ENCODE data around the gene ZNF487.
A peak's percentile ranks its signal among the peaks of the same experiment; 100 is the strongest.
"Not testable (repeated sequence)": the region's sequence is repeated elsewhere in the genome, so short reads cannot be mapped to it uniquely, and the experiment has no call there.

The ZNF487 gene

DNA sequence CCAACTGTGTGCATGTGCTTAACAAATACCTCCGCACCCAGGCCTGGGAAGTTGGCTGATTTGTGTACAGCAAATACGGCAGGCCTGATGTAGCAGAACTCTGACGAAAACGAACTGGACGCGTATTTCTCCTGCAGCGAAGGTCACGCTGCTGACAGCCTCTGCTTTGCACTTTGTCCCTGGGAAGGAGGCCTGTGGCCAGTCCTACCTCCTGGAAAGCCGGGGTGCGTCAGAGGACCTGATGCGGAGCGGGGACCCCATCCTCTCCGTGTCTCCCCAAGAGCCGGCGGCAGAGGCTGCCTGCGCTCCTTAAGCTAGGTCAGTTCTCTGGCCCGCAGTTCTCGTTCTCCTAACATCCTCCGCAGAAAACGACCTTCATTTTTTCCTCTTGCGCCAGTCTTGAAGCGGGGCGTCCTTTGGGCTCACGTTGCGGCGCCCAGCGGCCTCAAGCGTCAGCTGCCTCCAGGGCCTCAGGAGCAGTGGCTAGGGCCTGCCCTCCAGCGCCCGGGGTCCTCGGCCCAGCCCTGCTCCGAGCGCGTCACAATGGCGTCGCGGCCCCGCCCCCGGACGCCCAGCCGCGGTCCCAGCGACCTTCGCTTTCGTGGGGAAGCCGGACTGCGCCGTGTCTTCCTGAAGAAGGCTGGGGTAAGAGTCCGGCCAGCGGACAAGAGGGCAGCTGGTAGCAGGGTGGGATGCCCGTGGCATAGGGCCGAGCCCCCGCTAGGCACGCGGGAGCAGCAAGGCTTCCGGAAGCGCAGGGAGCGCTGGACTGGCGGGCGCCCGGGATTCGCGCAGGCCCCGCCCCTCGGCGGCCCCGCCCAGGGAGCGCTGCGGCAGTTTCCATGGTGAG lies at the start of gene ZNF487:
Gene ZNF487, plus strand, starts transcription at position 821 of the 850 bp plus-strand sequence. CDS start 38,703 bp downstream, outside the sequence.
- in situ Hi-C loops (cut with HindIII; ENCODE audit: low pct_unique_long_range_greater_than_20kb, low sequenced_read_pairs): no loop called here
- TF ChIP-seq JUND (IDR thresholded peaks at IDR 0.05; ENCODE audit: low read depth): no peak
- DNase-seq (ENCODE audit: low read depth in 1 of 2, low spot score in 1 of 2): peak; percentile 92 to 95

DNA sequence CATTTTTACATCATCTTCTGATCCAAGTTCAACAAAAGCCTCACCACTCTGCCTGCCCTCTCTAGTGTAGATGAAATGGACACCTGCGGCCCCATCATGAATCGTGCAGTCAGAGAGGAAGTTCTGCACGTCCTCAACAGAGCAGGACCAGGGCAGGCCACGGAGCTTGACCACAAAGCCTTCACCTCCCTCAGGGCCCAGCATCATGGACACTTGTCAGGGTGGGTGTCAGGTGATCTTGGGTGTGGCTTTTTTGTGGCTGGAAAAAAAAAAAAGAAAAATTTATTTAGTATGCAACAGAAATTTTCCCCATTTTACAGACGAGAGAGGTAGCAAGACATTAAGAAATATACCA lies 49.3 kb upstream of the ZNF487 start:
- DNase-seq (ENCODE audit: low read depth in 1 of 2, low spot score in 1 of 2): no peak
- in situ Hi-C loops (cut with HindIII; ENCODE audit: low pct_unique_long_range_greater_than_20kb, low sequenced_read_pairs): no loop called here
- TF ChIP-seq JUND (IDR thresholded peaks at IDR 0.05; ENCODE audit: low read depth): no peak

DNA sequence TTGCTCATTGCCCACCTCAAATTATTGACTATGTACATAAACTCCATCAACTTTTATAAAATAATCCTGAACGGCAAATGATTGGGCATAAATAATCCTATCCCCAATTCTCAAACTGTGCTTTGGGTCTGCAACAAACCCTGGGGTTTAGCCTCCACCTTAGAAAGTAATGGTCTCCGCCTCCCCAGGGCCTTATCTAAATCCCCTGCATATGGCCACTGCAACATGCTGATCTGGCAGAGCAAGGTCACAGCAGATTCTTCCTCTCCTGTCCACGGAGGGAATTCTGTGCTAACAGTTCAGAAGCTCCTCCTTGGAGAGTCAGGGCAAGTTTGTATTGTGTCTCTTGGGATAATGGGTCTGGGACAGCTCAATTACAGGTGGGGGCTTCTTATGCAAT lies 47.0 kb upstream of the ZNF487 start:
- no peak for TF ChIP-seq JUND (IDR thresholded peaks at IDR 0.05; ENCODE audit: low read depth)
- DNase-seq (ENCODE audit: low read depth in 1 of 2, low spot score in 1 of 2): no peak
- in situ Hi-C loops (cut with HindIII; ENCODE audit: low pct_unique_long_range_greater_than_20kb, low sequenced_read_pairs): no loop called here

DNA sequence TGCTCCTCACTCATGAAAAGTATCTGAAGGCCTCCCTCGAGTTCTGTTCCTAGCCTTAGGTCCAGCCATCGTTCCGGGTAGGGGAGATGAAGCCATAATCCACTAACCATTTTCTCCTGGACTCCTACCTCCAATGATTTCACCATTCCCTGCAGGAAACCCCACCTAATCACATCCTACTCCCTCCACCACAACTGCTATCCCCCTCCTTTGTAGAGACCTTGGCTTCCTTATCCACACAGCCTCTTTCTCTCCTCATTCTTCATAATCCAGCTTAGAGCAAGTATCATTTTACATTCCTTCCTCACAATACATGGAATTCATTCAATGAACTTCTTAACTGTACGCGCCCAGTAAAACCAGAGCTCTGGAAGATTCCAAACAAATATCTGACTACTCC lies 46.6 kb upstream of the ZNF487 start:
- no peak for DNase-seq (ENCODE audit: low read depth in 1 of 2, low spot score in 1 of 2)
- in situ Hi-C loops (cut with HindIII; ENCODE audit: low pct_unique_long_range_greater_than_20kb, low sequenced_read_pairs): no loop called here

DNA sequence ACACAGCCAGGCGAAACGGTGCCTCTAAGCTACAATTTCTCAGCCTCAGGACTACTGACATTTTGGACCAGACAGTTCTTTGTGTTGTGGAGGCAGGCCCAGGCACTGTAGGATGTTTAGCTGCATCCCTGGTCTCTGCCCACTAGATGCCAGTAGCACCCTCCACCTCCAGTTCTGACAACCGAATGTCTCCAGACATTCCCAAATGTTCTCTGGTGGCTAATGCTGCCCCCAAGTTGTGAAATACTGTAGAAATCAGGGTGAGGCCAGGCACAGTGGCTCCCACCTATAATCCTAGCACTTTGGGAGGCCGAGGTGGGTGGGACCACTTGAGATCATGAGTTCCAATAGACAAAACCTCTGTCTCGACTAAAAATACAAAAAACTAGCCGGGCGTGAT lies 46.2 kb upstream of the ZNF487 start:
- in situ Hi-C loops (cut with HindIII; ENCODE audit: low pct_unique_long_range_greater_than_20kb, low sequenced_read_pairs): no loop called here
- peak in 1 of 2 experiments; percentile 81 for DNase-seq (ENCODE audit: low read depth in 1 of 2, low spot score in 1 of 2)

More for the DNA sequence above, 46.6 kb upstream of the ZNF487 start:
- TF ChIP-seq JUND (IDR thresholded peaks at IDR 0.05; ENCODE audit: low read depth): no peak

DNA sequence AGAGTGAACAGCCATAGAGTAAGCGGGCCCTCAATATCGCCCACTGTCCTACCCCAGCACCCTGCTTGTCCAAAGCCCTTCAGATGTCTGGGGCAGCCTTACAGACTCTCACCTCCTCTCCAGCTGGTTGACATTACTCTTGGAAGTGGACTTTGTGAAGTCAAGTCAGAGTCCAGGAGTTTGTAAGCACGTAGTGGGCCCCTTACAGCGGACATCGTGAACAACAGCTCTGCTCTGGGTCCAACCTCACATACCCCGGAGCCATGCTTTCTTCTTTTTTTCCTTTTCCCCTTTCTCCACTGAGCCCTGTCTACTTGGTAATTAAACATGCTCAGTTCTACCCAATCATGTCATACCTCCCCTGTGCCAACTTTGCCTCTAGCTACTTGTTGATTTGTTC lies 45.4 kb upstream of the ZNF487 start:
- no peak for TF ChIP-seq JUND (IDR thresholded peaks at IDR 0.05; ENCODE audit: low read depth)
- in situ Hi-C loops (cut with HindIII; ENCODE audit: low pct_unique_long_range_greater_than_20kb, low sequenced_read_pairs): no loop called here
- DNase-seq (ENCODE audit: low read depth in 1 of 2, low spot score in 1 of 2): no peak

More for the DNA sequence above, 46.2 kb upstream of the ZNF487 start:
- no peak for TF ChIP-seq JUND (IDR thresholded peaks at IDR 0.05; ENCODE audit: low read depth)

DNA sequence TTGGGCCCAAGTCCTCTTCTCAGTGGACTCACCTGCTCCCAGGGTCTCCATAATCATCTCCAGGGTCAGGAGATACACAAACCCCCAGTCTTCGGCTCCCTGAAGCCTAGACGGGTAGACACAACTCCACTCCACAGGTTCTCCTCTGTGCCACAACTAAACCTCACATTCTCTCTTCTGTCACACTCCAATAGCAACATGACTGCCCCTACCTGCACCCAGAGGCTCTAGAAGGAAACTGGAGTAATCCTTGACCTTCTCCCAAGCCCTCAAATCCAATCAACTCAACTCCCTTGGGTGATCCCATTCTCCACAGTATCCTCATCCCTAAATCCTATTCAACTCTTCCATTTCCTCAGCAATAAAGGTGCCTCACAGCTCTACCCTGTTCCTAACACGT lies 44.2 kb upstream of the ZNF487 start:
- in situ Hi-C loops (cut with HindIII; ENCODE audit: low pct_unique_long_range_greater_than_20kb, low sequenced_read_pairs): no loop called here
- TF ChIP-seq JUND (IDR thresholded peaks at IDR 0.05; ENCODE audit: low read depth): no peak
- DNase-seq (ENCODE audit: low read depth in 1 of 2, low spot score in 1 of 2): no peak

DNA sequence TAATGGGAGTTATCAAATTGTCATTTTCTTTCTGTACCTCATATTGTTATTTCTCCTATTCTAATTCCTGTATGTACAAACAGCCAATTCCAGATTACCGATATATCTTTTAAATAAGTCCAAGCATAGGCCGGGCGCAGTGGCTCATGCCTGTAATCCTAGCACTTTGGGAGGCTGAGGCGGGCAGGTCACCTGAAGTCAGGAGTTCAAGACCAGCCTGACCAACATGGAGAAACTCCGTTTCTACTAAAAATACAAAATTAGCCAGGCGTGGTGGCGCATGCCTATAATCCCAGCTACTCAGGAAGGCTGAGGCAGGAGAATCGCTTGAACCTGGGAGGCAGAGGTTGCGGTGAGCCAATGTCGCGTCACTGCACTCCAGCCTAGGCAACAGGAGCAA lies 43.7 kb upstream of the ZNF487 start:
- in situ Hi-C loops (cut with HindIII; ENCODE audit: low pct_unique_long_range_greater_than_20kb, low sequenced_read_pairs); DNase-seq (ENCODE audit: low read depth in 1 of 2, low spot score in 1 of 2): not testable (repeated sequence)

DNA sequence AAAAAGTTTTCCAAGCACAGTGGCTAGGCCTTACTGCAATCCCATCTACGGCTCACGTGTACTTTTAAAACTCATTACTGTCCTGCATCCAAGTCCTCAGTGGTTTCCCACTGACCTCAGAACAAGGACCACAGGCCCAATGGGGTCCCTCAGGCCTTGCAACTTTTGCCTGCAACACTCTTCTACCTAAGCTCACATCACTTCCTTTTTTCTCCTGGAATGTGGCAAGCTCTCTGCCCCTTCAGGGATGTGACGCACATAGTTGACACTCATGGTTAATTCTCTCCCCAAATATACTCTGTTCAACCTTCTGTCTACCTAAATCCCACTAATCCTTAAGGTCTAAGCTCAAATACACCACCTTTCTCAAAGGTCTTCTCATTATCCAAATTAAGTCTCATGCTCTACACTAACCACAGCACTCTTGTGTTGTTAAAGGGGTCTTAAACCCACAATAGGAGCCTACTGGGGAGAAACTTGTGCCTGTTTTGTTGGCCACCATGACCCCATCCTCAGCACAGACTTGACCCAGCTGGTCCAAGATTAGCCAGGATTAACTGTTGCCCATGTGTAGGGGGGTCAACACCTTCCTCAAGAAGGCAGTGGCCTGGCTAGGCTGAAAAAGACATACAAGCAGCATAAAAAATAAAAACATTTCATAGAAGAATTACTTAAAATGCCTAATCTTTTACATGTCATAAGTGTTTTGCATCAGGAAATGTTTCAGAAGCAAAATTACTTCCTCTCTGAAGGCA lies 43.1 kb upstream of the ZNF487 start:
- no peak for DNase-seq (ENCODE audit: low read depth in 1 of 2, low spot score in 1 of 2)
- TF ChIP-seq JUND (IDR thresholded peaks at IDR 0.05; ENCODE audit: low read depth): no peak
- in situ Hi-C loops (cut with HindIII; ENCODE audit: low pct_unique_long_range_greater_than_20kb, low sequenced_read_pairs): no loop called here

DNA sequence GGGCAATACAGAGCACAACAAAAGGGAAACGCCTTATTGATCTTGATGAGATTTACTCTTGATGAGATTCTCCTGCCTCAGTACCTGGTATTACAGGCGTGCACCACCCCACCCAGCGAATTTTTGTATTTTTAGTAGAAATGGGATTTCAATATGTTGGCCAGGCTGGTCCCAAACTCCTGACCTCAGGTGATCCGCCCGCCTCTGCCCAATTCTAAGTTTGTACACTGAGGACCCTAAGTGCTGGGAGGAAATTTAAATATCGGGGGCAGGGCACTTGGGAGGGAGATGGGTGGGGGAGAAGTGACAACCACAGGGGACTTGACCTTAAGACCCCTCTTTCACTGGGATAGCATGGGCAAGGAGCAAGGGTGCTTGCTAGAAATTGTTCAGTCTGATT lies 42.0 kb upstream of the ZNF487 start:
- no peak for TF ChIP-seq JUND (IDR thresholded peaks at IDR 0.05; ENCODE audit: low read depth)
- no peak for DNase-seq (ENCODE audit: low read depth in 1 of 2, low spot score in 1 of 2)
- in situ Hi-C loops (cut with HindIII; ENCODE audit: low pct_unique_long_range_greater_than_20kb, low sequenced_read_pairs): no loop called here

DNA sequence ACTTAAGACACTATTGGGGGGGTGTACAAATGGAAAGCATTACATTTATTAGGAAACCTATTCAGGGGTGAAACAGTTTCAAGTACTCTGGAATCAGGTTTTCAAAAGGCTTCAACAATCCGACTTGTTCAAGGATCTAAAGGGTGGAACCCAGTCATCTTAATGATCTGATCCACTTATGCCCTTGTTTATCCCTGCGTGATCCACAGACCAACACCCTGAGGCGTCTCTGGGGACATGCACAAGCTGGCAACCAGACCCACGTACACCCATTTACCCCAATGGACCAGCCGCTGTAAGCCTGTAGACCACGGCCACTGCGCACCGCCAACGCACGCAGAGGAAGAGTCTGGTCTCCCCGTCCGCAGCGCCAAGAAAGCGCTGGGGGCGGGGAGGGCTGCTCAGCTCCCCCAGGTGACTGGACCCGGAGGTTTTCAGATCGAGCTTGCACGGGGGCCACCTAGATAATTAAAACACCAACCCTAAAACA lies 41.3 kb upstream of the ZNF487 start:
- TF ChIP-seq JUND (IDR thresholded peaks at IDR 0.05; ENCODE audit: low read depth): no peak
- in situ Hi-C loops (cut with HindIII; ENCODE audit: low pct_unique_long_range_greater_than_20kb, low sequenced_read_pairs): no loop called here
- peak in 1 of 2 experiments; percentile 49 for DNase-seq (ENCODE audit: low read depth in 1 of 2, low spot score in 1 of 2)

DNA sequence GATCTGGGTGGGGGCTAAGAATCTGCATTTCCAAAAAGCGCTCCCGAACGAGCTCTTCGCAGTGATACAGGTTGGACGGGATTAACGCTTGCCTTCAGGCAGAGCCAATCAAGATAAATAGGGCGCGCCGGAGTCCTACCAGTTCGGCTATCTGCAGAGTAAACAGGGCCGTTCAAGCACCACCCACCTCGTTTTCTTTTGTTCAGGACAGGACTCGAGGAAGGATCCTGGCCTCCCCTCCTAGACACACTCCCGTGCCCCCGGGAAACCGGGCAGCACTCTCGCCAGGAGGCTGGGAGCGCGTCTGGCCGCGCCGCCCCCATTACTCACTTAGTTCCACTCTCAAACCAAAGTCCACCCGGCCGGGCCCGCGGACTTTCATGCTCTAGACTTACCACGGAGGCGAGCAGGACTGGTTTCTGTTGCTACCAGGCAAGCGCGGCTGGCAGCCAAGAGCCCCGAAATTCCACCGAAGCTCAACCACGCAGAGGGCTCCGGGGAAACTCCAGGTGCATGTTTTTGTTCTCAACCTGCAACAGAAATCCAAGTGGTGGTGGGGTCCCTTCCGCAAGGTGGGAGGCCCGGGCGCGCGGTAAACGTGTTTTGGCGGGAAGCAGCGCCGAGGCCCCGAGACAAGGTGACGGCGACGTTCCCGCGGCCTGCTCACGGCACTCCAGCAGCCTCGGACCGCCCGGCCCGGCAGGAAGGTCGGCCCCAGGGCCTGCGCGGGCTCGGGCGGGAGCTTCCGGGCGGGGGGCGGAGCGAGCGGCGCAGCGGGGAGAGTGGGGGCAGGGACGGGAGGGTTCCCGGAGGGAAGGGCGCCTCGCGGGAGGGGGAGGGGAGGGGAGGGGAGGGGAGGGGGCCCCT lies 40.6 kb upstream of the ZNF487 start:
- peak; percentile 34; the same call in 1 of the 2 replicates for TF ChIP-seq JUND (IDR thresholded peaks at IDR 0.05; ENCODE audit: low read depth)
- DNase-seq (ENCODE audit: low read depth in 1 of 2, low spot score in 1 of 2): peak; percentile 84 to 91

More for the DNA sequence above, 40.6 kb upstream of the ZNF487 start:
- in situ Hi-C loops (cut with HindIII; ENCODE audit: low pct_unique_long_range_greater_than_20kb, low sequenced_read_pairs): no loop called here
